HCT116 (cell line): ENCODE data around the gene KASH5.

Experiments
- CEBPB ChIP-seq: IDR thresholded peaks from 2 replicates; pipeline ENCODE4 v1.6.1; 2012; ENCODE audit warnings: low read depth
- CTCF ChIP-seq, 3 experiments: fragments of 200-600 bp in 1 of 3; sonication (generic) in 1 of 3; IDR thresholded peaks in 2 of 3; conservative IDR thresholded peaks in 1 of 3; 2 replicates each; pipeline ENCODE4 v1.5.1; 2012 to 2017; ENCODE audit warnings: low read depth in 2 of 3, low read length in 2 of 3, antibody characterized with exemption in 1 of 3, borderline replicate concordance in 1 of 3, control low read depth in 1 of 3, mild to moderate bottlenecking in 1 of 3, mixed read lengths in 1 of 3, mixed run types in 1 of 3, moderate library complexity in 1 of 3; ENCODE audit not compliant: insufficient read depth in 1 of 3
- EZH2 ChIP-seq: fragments of 200-600 bp; sonication (generic); IDR thresholded peaks from 2 replicates; pipeline ENCODE4 v1.6.1; 2017; ENCODE audit warnings: antibody characterized with exemption, mixed run types
- EZH2phosphoT487 ChIP-seq: fragments of 200-600 bp; IDR thresholded peaks from 2 replicates; pipeline ENCODE4 v1.6.1; 2018; ENCODE audit warnings: antibody characterized with exemption, borderline replicate concordance
- MAX ChIP-seq: IDR thresholded peaks from 2 replicates; pipeline ENCODE4 v1.6.1; 2012
- POLR2A ChIP-seq: IDR thresholded peaks from 2 replicates; pipeline ENCODE4 v1.7.0; 2011; ENCODE audit warnings: borderline replicate concordance; ENCODE audit not compliant: insufficient read depth, insufficient read length; ENCODE audit errors: extremely low read depth
- POLR2AphosphoS5 ChIP-seq: IDR thresholded peaks from 2 replicates; pipeline ENCODE4 v1.6.1; 2011; ENCODE audit warnings: mild to moderate bottlenecking, low read depth, low read length, moderate library complexity
- SIN3A ChIP-seq: IDR thresholded peaks from 2 replicates; pipeline ENCODE4 v1.6.1; 2012; ENCODE audit warnings: low read depth
- YY1 ChIP-seq: IDR thresholded peaks from 2 replicates; pipeline ENCODE4 v1.6.1; 2011; ENCODE audit warnings: low read length, low read depth, moderate library complexity, mild to moderate bottlenecking; ENCODE audit not compliant: insufficient replicate concordance; ENCODE audit errors: extremely low read depth
- TF ChIP-seq, protein P1 (sequence below): IDR thresholded peaks from 2 replicates; pipeline ENCODE4 v1.6.1; 2012

DNA sequence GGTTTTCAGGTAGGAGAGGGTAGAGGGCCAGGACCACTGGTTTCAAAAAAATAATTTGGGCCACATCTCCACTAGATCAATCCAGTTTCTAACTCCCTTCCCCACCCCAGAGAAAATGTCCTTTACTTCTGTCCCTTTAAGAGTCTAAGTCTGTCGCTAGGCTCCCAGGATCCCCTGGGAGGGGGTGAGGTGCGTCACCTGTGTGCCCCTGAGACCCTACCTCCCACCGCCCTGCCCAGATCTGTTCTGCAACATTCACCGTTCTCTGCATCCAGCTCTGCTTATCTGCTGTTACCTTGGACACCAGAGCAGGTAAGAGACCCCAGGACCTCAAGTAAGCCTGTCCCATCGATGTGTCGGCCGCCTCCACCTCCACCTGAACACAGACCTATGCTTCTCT lies 37.1 kb downstream of the KASH5 start, which contains the start of gene GFY:
- TF ChIP-seq CTCF (IDR thresholded peaks at IDR 0.05 in 2 of 3, conservative IDR thresholded peaks at IDR 0.05 in 1 of 3; ENCODE audit: borderline replicate concordance in 1 of 3, insufficient read depth in 1 of 3, low read depth in 2 of 3, low read length in 2 of 3) = no peak
- TF ChIP-seq MAX = no peak
- TF ChIP-seq POLR2AphosphoS5 = no peak
- TF ChIP-seq POLR2A = no peak
- TF ChIP-seq, protein P1, sequence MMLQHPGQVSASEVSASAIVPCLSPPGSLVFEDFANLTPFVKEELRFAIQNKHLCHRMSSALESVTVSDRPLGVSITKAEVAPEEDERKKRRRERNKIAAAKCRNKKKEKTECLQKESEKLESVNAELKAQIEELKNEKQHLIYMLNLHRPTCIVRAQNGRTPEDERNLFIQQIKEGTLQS = no peak
- no peak for TF ChIP-seq SIN3A
- TF ChIP-seq EZH2phosphoT487 = no peak
- TF ChIP-seq EZH2 = no peak
- no peak for TF ChIP-seq YY1
- no peak for TF ChIP-seq CEBPB
